ENCODE data around the gene NEDD8. TPM values are rescaled to one million over a fixed set of nuclear protein-coding genes. Genes with fewer than 3 reads are reported as not detected.

NEDD8 gene
- total and polyA plus RNA-seq, 2 experiments from 2014 or later = 130 to 418 TPM

DNA sequence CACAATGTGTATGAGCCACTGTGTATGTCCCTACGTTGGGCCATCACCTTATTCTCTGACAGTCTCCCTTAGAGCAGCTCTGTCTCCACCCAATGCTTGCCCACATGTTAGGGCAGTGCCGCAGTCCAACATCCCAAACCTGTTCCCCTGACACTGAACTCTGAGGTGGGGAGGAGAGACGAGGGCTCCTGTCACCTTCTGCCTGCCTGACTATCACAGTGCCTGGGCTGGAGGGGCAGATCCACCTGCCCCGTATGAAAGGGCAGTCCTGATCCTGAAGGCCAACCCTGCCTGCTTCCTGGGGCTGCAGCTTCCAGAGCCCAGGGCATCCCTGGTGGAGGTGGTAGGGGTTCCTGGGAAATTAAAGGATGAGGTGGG, 28.6 kb upstream of the NEDD8 start (continued):
- TF ChIP-seq, protein P1, sequence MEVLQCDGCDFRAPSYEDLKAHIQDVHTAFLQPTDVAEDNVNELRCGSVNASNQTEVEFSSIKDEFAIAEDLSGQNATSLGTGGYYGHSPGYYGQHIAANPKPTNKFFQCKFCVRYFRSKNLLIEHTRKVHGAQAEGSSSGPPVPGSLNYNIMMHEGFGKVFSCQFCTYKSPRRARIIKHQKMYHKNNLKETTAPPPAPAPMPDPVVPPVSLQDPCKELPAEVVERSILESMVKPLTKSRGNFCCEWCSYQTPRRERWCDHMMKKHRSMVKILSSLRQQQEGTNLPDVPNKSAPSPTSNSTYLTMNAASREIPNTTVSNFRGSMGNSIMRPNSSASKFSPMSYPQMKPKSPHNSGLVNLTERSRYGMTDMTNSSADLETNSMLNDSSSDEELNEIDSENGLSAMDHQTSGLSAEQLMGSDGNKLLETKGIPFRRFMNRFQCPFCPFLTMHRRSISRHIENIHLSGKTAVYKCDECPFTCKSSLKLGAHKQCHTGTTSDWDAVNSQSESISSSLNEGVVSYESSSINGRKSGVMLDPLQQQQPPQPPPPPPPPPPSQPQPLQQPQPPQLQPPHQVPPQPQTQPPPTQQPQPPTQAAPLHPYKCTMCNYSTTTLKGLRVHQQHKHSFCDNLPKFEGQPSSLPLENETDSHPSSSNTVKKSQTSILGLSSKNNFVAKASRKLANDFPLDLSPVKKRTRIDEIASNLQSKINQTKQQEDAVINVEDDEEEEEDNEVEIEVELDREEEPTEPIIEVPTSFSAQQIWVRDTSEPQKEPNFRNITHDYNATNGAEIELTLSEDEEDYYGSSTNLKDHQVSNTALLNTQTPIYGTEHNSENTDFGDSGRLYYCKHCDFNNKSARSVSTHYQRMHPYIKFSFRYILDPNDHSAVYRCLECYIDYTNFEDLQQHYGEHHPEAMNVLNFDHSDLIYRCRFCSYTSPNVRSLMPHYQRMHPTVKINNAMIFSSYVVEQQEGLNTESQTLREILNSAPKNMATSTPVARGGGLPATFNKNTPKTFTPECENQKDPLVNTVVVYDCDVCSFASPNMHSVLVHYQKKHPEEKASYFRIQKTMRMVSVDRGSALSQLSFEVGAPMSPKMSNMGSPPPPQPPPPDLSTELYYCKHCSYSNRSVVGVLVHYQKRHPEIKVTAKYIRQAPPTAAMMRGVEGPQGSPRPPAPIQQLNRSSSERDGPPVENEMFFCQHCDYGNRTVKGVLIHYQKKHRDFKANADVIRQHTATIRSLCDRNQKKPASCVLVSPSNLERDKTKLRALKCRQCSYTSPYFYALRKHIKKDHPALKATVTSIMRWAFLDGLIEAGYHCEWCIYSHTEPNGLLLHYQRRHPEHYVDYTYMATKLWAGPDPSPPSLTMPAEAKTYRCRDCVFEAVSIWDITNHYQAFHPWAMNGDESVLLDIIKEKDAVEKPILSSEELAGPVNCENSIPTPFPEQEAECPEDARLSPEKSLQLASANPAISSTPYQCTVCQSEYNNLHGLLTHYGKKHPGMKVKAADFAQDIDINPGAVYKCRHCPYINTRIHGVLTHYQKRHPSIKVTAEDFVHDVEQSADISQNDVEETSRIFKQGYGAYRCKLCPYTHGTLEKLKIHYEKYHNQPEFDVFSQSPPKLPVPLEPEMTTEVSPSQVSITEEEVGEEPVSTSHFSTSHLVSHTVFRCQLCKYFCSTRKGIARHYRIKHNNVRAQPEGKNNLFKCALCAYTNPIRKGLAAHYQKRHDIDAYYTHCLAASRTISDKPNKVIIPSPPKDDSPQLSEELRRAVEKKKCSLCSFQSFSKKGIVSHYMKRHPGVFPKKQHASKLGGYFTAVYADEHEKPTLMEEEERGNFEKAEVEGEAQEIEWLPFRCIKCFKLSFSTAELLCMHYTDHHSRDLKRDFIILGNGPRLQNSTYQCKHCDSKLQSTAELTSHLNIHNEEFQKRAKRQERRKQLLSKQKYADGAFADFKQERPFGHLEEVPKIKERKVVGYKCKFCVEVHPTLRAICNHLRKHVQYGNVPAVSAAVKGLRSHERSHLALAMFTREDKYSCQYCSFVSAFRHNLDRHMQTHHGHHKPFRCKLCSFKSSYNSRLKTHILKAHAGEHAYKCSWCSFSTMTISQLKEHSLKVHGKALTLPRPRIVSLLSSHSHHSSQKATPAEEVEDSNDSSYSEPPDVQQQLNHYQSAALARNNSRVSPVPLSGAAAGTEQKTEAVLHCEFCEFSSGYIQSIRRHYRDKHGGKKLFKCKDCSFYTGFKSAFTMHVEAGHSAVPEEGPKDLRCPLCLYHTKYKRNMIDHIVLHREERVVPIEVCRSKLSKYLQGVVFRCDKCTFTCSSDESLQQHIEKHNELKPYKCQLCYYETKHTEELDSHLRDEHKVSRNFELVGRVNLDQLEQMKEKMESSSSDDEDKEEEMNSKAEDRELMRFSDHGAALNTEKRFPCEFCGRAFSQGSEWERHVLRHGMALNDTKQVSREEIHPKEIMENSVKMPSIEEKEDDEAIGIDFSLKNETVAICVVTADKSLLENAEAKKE (CRISPR knock-in tag; IDR thresholded peaks at IDR 0.05) = no peak
- TF ChIP-seq ZNF331 (CRISPR knock-in tag; IDR thresholded peaks at IDR 0.05; ENCODE audit: low read depth) (no peak), EZH2 (IDR thresholded peaks at IDR 0.05; ENCODE audit: low read depth, unreplicated experiment) (no peak), POLR2AphosphoS5 (IDR thresholded peaks at IDR 0.05; ENCODE audit: low read depth) (no peak), STAT1 (IDR thresholded peaks at IDR 0.05; ENCODE audit: unreplicated experiment) (no peak)
- TF ChIP-seq, protein P2, sequence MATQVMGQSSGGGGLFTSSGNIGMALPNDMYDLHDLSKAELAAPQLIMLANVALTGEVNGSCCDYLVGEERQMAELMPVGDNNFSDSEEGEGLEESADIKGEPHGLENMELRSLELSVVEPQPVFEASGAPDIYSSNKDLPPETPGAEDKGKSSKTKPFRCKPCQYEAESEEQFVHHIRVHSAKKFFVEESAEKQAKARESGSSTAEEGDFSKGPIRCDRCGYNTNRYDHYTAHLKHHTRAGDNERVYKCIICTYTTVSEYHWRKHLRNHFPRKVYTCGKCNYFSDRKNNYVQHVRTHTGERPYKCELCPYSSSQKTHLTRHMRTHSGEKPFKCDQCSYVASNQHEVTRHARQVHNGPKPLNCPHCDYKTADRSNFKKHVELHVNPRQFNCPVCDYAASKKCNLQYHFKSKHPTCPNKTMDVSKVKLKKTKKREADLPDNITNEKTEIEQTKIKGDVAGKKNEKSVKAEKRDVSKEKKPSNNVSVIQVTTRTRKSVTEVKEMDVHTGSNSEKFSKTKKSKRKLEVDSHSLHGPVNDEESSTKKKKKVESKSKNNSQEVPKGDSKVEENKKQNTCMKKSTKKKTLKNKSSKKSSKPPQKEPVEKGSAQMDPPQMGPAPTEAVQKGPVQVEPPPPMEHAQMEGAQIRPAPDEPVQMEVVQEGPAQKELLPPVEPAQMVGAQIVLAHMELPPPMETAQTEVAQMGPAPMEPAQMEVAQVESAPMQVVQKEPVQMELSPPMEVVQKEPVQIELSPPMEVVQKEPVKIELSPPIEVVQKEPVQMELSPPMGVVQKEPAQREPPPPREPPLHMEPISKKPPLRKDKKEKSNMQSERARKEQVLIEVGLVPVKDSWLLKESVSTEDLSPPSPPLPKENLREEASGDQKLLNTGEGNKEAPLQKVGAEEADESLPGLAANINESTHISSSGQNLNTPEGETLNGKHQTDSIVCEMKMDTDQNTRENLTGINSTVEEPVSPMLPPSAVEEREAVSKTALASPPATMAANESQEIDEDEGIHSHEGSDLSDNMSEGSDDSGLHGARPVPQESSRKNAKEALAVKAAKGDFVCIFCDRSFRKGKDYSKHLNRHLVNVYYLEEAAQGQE (IDR thresholded peaks at IDR 0.05; ENCODE audit: unreplicated experiment) = no peak

Measured in GM23338 (cell line).